ENCODE data around the gene SMC4.

Gene SMC4

GRCh38 chr3:160398820-160399124 is 678 bp upstream of the SMC4 start:
- DNase-seq = no peak

DNA sequence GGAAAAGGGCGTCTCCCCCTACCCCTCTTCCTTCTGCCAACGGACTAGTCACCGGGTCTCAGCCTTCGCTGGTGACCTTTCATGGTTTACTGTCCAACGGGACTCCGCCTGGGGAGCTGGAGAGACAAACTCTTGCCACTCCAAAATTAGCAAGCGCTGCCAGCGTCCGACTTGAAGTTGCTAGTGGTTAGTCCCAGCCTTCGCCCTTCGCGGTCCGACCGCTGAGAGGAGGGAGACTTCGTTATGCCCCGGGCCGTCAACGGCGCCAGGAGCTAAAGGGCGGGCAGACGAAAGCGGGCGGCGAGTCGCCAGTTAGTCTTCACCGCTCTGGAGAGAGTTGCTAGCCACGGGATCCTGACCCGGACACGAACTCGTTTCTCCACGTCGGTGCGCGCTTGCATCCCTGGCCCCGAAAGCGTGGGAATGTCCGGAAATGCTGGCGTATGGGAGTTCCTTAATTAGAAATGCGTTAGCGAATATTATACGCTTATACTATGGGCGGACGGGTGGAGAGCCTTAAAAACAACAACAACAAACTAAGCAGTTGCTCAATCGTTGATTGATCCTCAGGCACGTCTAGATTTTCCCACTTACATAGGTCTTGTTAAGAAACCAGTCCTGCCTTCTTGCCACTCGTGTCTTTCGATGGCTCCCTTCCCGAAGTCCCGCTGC is 716 bp downstream of the SMC4 start:
- DNase-seq = peak; percentile 35

DNA sequence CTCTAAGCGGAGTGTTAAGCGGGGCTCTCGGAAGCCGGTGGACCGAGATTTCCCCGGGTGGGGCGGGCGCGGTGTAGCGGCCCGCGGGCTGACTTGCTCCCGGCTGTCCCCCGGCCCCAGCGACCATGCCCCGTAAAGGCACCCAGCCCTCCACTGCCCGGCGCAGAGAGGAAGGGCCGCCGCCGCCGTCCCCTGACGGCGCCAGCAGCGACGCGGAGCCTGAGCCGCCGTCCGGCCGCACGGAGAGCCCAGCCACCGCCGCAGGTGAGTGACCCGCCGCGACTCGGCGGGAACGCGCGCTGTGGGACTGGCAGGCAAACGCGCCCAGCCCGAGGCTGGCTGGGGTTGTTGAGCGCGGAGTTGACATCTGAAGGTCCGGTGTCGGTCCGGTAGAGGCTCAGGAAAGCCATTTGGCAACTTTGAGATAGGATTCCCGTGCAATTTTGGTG is 1.3 kb downstream of the SMC4 start:
- DNase-seq = peak; percentile 10

GRCh38 chr3:160401291-160402095 is 2.0 kb downstream of the SMC4 start:
- no peak for DNase-seq

DNA sequence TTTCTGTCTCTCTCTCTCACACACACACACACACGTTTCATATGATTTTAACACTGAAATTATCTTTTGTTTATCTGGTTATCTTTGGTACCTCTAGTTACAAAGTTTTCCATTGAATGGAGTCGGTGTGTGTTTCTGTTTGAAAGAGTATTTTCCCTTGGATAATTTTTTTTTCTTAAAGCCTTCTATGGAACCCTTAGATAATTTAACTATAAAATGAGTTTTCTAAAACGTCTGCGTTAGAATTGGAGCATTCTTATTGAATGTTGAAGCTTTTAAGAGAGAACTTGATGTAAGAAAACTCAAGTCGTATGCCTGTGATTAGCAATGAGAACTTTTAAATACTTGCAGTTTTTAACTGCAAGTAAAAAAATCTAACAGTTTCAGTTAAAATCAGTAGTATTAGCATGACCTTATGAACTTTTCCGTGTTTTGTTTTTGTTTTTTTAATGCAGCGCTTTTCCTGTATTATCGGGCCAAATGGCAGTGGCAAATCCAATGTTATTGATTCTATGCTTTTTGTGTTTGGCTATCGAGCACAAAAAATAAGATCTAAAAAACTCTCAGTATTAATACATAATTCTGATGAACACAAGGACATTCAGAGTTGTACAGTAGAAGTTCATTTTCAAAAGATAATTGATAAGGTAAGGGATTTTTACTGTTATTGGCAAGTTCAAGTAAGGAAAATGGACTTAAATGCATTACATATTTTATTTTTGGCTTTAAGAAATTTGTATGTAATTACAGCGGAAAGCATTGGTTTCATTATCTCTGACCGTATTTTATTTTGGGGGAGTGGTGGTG is 3.0 kb downstream of the SMC4 start:
- DNase-seq = no peak

GRCh38 chr3:160403028-160403545 is 3.6 kb downstream of the SMC4 start:
- no peak for DNase-seq

- no peak for DNase-seq
Measured at GRCh38 chr3:160403796-160404470, 4.5 kb downstream of the SMC4 start.

DNA sequence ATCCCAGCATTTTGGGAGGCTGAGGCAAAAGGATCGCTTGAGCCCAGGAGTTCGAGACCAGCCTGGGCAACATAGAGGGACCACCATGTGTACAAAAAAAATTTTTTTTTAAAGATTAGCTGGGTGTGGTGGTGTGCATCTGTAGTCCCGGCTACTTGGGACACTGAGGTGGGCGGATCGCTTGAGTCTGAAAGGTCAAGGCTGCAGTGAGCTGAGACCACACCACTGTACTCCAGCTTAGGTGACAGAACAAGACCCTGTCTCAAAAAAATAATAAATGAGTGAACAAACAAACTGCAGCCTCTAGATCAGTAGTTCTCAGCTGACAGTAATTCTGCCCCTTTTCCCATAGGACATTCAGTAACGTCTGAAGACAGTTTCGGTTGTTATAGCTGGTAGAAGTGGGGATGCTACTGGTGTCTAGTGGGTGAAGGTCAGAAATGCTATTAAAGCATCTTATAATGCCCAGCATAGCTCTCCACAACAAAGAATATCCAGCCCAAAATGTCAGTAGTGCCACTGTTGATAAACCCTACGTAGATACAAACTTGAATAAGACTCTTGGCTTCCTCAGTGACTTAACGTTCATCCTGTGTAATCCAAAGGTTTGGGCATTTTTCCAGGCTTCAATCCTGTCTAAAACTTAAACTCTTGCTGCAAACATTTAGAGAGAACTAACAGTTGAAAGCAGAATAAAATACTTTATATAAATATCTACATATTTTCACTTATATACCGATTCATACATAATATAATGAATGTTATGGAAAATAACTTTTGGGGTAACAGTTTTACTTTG is 10.6 kb downstream of the SMC4 start:
- DNase-seq = no peak

DNA sequence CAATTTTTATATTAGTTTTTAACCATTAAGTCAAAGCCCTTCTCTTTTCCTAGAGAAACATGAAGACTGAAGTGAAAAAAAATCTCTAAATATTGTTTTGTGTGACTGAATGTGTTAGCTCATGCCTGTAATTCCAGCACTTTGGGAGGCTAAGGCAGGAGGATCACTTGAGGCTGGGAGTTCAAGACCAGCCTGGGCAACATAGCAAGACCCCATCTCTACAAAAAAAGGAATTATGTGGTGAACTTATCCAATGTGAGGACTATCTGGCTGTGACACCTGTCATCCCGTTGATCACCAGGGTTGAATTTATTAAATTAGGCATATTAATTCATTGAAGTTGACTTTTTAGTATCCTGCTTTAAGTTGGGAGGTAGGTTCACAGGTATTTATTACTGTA is 13.0 kb downstream of the SMC4 start:
- DNase-seq = no peak

GRCh38 chr3:160413613-160414248 is 14.3 kb downstream of the SMC4 start:
- DNase-seq = peak; percentile 48

GRCh38 chr3:160417311-160417710 is 17.9 kb downstream of the SMC4 start:
- DNase-seq = no peak

GRCh38 chr3:160427832-160428424 is 28.5 kb downstream of the SMC4 start:
- DNase-seq = no peak

DNA sequence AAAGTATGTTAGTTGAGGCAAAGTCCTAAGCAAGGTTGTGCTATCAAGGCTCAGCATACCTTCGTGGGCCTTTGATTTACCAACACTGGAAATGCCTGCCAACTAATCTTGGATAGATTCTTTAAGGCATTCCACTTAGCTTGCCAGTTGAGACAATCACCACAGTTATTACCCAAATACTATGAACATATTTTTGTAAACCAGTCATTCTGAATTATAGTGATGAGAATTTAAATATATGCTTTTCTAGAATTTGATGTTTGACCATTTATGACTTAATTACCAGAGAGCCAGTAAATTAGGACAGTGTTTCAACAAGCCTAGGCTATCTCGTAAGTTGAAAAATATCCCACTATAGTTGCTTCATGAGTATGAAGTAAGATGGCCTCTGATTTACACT is 34.6 kb downstream of the SMC4 start:
- DNase-seq = no peak

DNA sequence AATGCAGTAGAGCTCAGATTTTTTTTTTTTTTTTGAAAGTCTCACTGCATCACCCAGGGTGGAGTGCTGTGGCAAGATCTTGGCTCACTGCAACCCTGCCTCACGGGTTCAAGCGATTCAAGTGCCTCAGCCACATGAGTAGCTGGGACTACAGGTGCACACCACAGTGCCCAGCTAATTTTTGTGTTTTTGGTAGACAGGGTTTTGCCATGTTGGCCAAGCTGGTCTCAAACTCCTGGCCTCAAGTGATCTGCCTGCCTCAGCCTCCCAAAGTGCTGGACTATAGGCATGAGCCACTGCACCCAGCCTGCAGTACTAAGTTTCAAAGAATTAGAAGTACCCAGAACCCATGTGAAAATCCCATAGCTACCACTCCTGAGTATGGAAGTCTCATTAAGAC is 35.6 kb downstream of the SMC4 start:
- no peak for DNase-seq

DNA sequence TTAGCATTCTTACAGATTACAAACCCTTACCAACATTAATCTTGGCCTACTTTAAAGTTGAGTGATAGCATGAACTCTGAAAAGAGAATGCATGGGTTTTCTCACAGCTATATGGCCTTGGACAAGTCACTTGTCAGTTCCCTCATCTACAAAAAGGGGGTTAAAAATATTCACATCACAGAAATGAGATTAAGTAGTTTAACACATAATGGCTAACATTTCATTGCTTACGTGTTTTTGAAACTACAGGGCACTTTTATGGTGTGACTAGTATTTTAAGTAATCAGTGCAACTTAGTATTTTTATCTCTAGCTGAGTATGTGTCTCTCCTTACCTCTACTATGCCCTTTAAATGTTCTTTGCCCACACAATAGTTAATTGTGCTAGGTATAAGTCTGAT is 36.3 kb downstream of the SMC4 start:
- no peak for DNase-seq

GRCh38 chr3:160437083-160437455 is 37.6 kb downstream of the SMC4 start:
- DNase-seq = no peak

- no peak for DNase-seq
Measured at GRCh38 chr3:160440687-160441086, 41.2 kb downstream of the SMC4 start.

- DNase-seq = no peak
Measured at GRCh38 chr3:160444411-160444810, 45.0 kb downstream of the SMC4 start.

GRCh38 chr3:160445854-160446253 is 46.4 kb downstream of the SMC4 start:
- DNase-seq = no peak

DNA sequence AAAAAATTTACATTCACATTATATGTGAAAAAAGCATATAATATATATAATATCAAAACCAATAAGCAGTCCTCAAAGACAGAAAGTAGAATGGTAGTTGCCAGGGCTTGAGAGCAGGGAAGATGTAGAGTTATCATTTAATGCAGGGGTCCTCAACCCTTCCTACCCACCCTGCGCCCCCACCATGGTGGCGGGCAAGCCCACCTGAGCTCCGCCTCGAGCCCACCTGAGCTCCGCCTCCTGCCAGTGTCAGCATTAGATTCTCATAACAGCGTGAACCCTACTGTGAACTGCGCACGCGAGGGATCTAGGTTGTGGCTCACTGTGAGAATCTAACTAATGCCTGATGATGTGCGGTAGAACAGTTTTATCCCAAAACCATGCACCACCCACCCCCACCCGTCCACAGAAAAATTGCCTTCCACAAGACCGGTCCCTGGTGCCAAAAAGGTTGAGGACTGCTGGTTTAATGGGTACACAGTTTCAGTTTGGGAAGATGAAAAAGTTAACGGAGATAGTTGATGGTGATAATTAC is 47.1 kb downstream of the SMC4 start:
- DNase-seq = no peak

GRCh38 chr3:160447544-160447943 is 48.1 kb downstream of the SMC4 start:
- DNase-seq = no peak
